Astrocyte (in vitro differentiated cells and primary cell): ENCODE measurements around the gene SMARCA4. TPM values are rescaled to one million over a fixed set of nuclear protein-coding genes. Genes with fewer than 3 reads are reported as not detected.
A peak's percentile ranks its signal among the peaks of the same experiment; 100 is the strongest.
"Not testable (repeated sequence)": the region's sequence is repeated elsewhere in the genome, so short reads cannot be mapped to it uniquely, and the experiment has no call there.

ENCODE experiments used
- DNase-seq: peaks from one replicate; pipeline ENCODE4 v3.0.0-alpha.2; 2010; ENCODE audit warnings: low read depth
- FAIRE-seq: peaks from 2 replicates; lab custom pipeline; 2011; peaks lifted over from hg19 to GRCh38; lab: Jason Lieb, UNC
- H2AFZ ChIP-seq: 2 replicates; pipeline ENCODE4 v1.6.0; 2012; ENCODE audit warnings: low read depth, low read length, inconsistent platforms
- H3K27ac ChIP-seq: 2 replicates; pipeline ENCODE4 v1.5.1; 2011; ENCODE audit warnings: low read depth, low read length, inconsistent platforms
- H3K27me3 ChIP-seq: 2 replicates; pipeline ENCODE4 v1.6.0; 2011; ENCODE audit warnings: low read length, inconsistent platforms; ENCODE audit not compliant: insufficient read depth
- H3K36me3 ChIP-seq: 2 replicates; pipeline ENCODE4 v1.5.1; 2011; ENCODE audit warnings: low read length, inconsistent platforms; ENCODE audit not compliant: insufficient read depth
- H3K4me1 ChIP-seq: 2 replicates; pipeline ENCODE4 v1.5.1; 2011; ENCODE audit warnings: low read length, inconsistent platforms; ENCODE audit not compliant: insufficient read depth
- H3K4me2 ChIP-seq: 2 replicates; pipeline ENCODE4 v1.6.0; 2012; ENCODE audit warnings: low read length, inconsistent platforms
- H3K4me3 ChIP-seq: 2 replicates; pipeline ENCODE4 v1.5.1; 2011; ENCODE audit warnings: low read depth, mild to moderate bottlenecking, low read length, inconsistent platforms; ENCODE audit not compliant: insufficient read depth
- H3K79me2 ChIP-seq: 2 replicates; pipeline ENCODE4 v1.6.0; 2012; ENCODE audit warnings: mild to moderate bottlenecking, low read length, inconsistent platforms; ENCODE audit not compliant: insufficient read depth
- H3K9ac ChIP-seq: 2 replicates; pipeline ENCODE4 v1.6.0; 2012; ENCODE audit warnings: mild to moderate bottlenecking, low read length, inconsistent platforms
- H3K9me3 ChIP-seq: 2 replicates; pipeline ENCODE4 v1.5.1; 2012; ENCODE audit warnings: low read depth, mild to moderate bottlenecking, low read length, inconsistent platforms; ENCODE audit not compliant: insufficient read depth
- H4K20me1 ChIP-seq: 2 replicates; pipeline ENCODE4 v1.6.0; 2012; ENCODE audit warnings: low read length, inconsistent platforms; ENCODE audit not compliant: insufficient read depth
- H3K27ac Mint-ChIP-seq: one replicate; pipeline ENCODE4 v1.8.0; 2021; ENCODE audit warnings: mild to moderate bottlenecking, mixed read lengths; ENCODE audit not compliant: unreplicated experiment
- H3K27me3 Mint-ChIP-seq: one replicate; pipeline ENCODE4 v1.8.0; 2021; ENCODE audit warnings: low read depth, mixed read lengths; ENCODE audit not compliant: unreplicated experiment
- H3K36me3 Mint-ChIP-seq: one replicate; pipeline ENCODE4 v1.8.0; 2021; ENCODE audit warnings: low read depth, mixed read lengths; ENCODE audit not compliant: unreplicated experiment
- H3K4me1 Mint-ChIP-seq: one replicate; pipeline ENCODE4 v1.8.0; 2021; ENCODE audit warnings: low read depth, mixed read lengths; ENCODE audit not compliant: unreplicated experiment
- H3K4me3 Mint-ChIP-seq: one replicate; pipeline ENCODE4 v1.8.0; 2021; ENCODE audit warnings: mild to moderate bottlenecking, moderate library complexity, mixed read lengths; ENCODE audit not compliant: unreplicated experiment
- H3K9me3 Mint-ChIP-seq: one replicate; pipeline ENCODE4 v1.8.0; 2021; ENCODE audit warnings: mild to moderate bottlenecking, mixed read lengths; ENCODE audit not compliant: unreplicated experiment
- CTCF ChIP-seq: IDR thresholded peaks from 2 replicates; pipeline ENCODE4 v1.5.1; 2011; ENCODE audit warnings: low read depth, mild to moderate bottlenecking, inconsistent platforms, low read length, moderate library complexity; ENCODE audit not compliant: insufficient read depth
- EZH2 ChIP-seq: IDR thresholded peaks from 2 replicates; pipeline ENCODE4 v1.6.1; 2012; ENCODE audit warnings: mild to moderate bottlenecking, low read length, inconsistent platforms; ENCODE audit not compliant: insufficient read depth
- total RNA-seq: library from RNA; stranded (reverse); gene quantifications from 2 replicates; pipeline ENCODE4 v1.2.1, GENCODE V29; 2021

Gene SMARCA4
- total RNA-seq, 1 donor from 2014 or later = 159 TPM

GRCh38 chr19:11088506-11089253 is 127.8 kb downstream of the SMARCA4 start:
- H3K27me3 ChIP-seq = no peaks in the 10 kb centered on the region
- peaks cover 28% of the 10 kb centered on the region for H4K20me1 ChIP-seq
- H3K9me3 ChIP-seq = no peaks in the 10 kb centered on the region
- H3K9me3 Mint-ChIP-seq = no peaks in the 10 kb centered on the region
- H3K27ac Mint-ChIP-seq = peak overlapping the region; percentile 96
- H3K36me3 ChIP-seq = peaks cover 2% of the 10 kb centered on the region
- FAIRE-seq (no peak), DNase-seq (no peak)
- peaks cover 21% of the 10 kb centered on the region for H3K4me1 Mint-ChIP-seq
- H2AFZ ChIP-seq = no peak overlapping the region
- peak overlapping the region; percentile 75 for H3K4me3 ChIP-seq
- peaks cover 38% of the 10 kb centered on the region for H3K79me2 ChIP-seq
- H3K4me1 ChIP-seq = peaks cover 39% of the 10 kb centered on the region
- no peak for TF ChIP-seq EZH2
- TF ChIP-seq CTCF = no peak
- H3K4me3 Mint-ChIP-seq = peak overlapping the region; percentile 86
- H3K4me2 ChIP-seq = peak overlapping the region; percentile 82
- peaks cover 1% of the 10 kb centered on the region for H3K36me3 Mint-ChIP-seq
- peak overlapping the region; percentile 88 for H3K9ac ChIP-seq
- H3K27me3 Mint-ChIP-seq = no peaks in the 10 kb centered on the region
- H3K27ac ChIP-seq = peak overlapping the region; percentile 84

- Histone ChIP-seq H3K79me2 (peaks cover 45% of the 10 kb centered on the region), H3K27ac (peak within 1 kb of the TSS; percentile 84), H3K4me1 (peaks cover 44% of the 10 kb centered on the region), H3K4me3 (peak within 1 kb of the TSS; percentile 75), H3K4me2 (peak within 1 kb of the TSS; percentile 82), H2AFZ (no peak within 1 kb of the TSS), H4K20me1 (peaks cover 34% of the 10 kb centered on the region), H3K9ac (peak within 1 kb of the TSS; percentile 88), H3K36me3 (peaks cover 3% of the 10 kb centered on the region), H3K9me3 (no peaks in the 10 kb centered on the region), H3K27me3 (no peaks in the 10 kb centered on the region)
- DNase-seq (peak; percentile 86), FAIRE-seq (no peak)
- peak within 1 kb of the TSS; percentile 96 for H3K27ac Mint-ChIP-seq
- H3K27me3 Mint-ChIP-seq = no peaks in the 10 kb centered on the region
- H3K4me1 Mint-ChIP-seq = peaks cover 20% of the 10 kb centered on the region
- H3K36me3 Mint-ChIP-seq = peaks cover 5% of the 10 kb centered on the region
- H3K4me3 Mint-ChIP-seq = peak within 1 kb of the TSS; percentile 91
- no peak for TF ChIP-seq CTCF
- no peak for TF ChIP-seq EZH2
- no peaks in the 10 kb centered on the region for H3K9me3 Mint-ChIP-seq
Measured at GRCh38 chr19:11089254-11090013, 128.6 kb downstream of the SMARCA4 start, which contains the start of gene LDLR. TSS of gene LDLR (plus strand) at chr19:11089463. CDS start at chr19:11089549, 86 bp downstream.

- not testable (repeated sequence) for H3K9me3 Mint-ChIP-seq, H3K9me3 ChIP-seq, H3K36me3 Mint-ChIP-seq, H3K27me3 ChIP-seq, H3K27me3 Mint-ChIP-seq, DNase-seq, H2AFZ ChIP-seq, FAIRE-seq, H3K36me3 ChIP-seq
- peak overlapping the region; percentile 96 for H3K27ac Mint-ChIP-seq
- Histone ChIP-seq H3K4me1 (peaks cover 47% of the 10 kb centered on the region), H3K27ac (peak overlapping the region; percentile 84), H3K4me2 (peak overlapping the region; percentile 82), H3K79me2 (peaks cover 49% of the 10 kb centered on the region), H3K4me3 (peak overlapping the region; percentile 75), H3K9ac (peak overlapping the region; percentile 88), H4K20me1 (peaks cover 38% of the 10 kb centered on the region)
- H3K4me3 Mint-ChIP-seq = peak overlapping the region; percentile 86
- peaks cover 25% of the 10 kb centered on the region for H3K4me1 Mint-ChIP-seq
Measured at GRCh38 chr19:11090014-11090263, 129.1 kb downstream of the SMARCA4 start.
